GM23338 (cell line): Measurements from ENCODE around the gene MCIDAS.

Experiments
- EZH2 ChIP-seq: fragments of 200-600 bp; sonication (generic); IDR thresholded peaks from one replicate; pipeline ENCODE4 v1.8.0; 2017; ENCODE audit warnings: antibody characterized with exemption, mild to moderate bottlenecking, low read depth; ENCODE audit not compliant: unreplicated experiment
- EZH2phosphoT487 ChIP-seq: fragments of 200-600 bp; sonication (generic); IDR thresholded peaks from one replicate; pipeline ENCODE4 v1.8.1; 2018; ENCODE audit warnings: antibody characterized with exemption; ENCODE audit not compliant: unreplicated experiment
- JUNB ChIP-seq: IDR thresholded peaks from one replicate; pipeline ENCODE4 v1.6.1; 2016; ENCODE audit warnings: antibody characterized with exemption; ENCODE audit not compliant: unreplicated experiment
- NANOG ChIP-seq: IDR thresholded peaks from 2 replicates; pipeline ENCODE4 v1.6.1; 2016; ENCODE audit warnings: antibody characterized with exemption, borderline replicate concordance
- POLR2AphosphoS5 ChIP-seq: IDR thresholded peaks from 2 replicates; pipeline ENCODE4 v1.6.1; 2016; ENCODE audit warnings: antibody characterized with exemption, low read depth
- ZNF331 ChIP-seq: fragments of 250-450 bp; sonication (Bioruptor Pico); IDR thresholded peaks from 2 replicates; pipeline ENCODE4 v1.5.0; 2020; ENCODE audit warnings: low read depth, mild to moderate bottlenecking, moderate library complexity
- TF ChIP-seq, protein P1 (sequence below), 2 experiments: fragments of 200-600 bp in 1 of 2; sonication (generic) in 1 of 2; conservative IDR thresholded peaks; 2 replicates each; pipeline versions ENCODE4 v1.5.1 to v1.6.1; 2016 to 2017; ENCODE audit warnings: antibody characterized with exemption in 2 of 2, low read depth in 2 of 2, mild to moderate bottlenecking in 2 of 2, moderate library complexity in 1 of 2
- TF ChIP-seq, protein P2 (sequence below): IDR thresholded peaks from one replicate; pipeline ENCODE4 v1.6.1; 2018; ENCODE audit warnings: antibody characterized with exemption; ENCODE audit not compliant: unreplicated experiment
- TF ChIP-seq, protein P3 (sequence below): fragments of 250-450 bp; sonication (Bioruptor Pico); IDR thresholded peaks from 2 replicates; pipeline ENCODE4 v1.5.0; 2020; ENCODE audit warnings: mild to moderate bottlenecking, moderate library complexity

DNA sequence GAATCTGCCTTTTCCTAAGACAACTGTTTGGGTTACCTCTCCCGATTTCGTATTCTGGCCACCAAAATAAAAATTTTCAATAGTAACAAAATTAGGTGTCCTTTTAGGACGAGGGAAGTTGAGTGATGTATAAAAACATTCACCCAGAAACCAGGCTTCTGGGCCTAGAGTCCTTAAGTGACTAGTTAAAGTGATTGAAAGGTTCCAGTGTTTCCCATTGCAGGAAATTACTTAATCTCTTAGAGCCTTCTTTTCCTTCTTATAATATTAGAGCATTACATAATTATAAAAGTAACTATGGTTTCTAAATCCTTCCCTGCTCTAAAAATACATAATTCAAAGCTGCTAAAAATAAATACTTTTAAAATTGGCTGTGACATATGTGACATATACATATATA is 7.3 kb downstream of the MCIDAS start:
- TF ChIP-seq, protein P1, sequence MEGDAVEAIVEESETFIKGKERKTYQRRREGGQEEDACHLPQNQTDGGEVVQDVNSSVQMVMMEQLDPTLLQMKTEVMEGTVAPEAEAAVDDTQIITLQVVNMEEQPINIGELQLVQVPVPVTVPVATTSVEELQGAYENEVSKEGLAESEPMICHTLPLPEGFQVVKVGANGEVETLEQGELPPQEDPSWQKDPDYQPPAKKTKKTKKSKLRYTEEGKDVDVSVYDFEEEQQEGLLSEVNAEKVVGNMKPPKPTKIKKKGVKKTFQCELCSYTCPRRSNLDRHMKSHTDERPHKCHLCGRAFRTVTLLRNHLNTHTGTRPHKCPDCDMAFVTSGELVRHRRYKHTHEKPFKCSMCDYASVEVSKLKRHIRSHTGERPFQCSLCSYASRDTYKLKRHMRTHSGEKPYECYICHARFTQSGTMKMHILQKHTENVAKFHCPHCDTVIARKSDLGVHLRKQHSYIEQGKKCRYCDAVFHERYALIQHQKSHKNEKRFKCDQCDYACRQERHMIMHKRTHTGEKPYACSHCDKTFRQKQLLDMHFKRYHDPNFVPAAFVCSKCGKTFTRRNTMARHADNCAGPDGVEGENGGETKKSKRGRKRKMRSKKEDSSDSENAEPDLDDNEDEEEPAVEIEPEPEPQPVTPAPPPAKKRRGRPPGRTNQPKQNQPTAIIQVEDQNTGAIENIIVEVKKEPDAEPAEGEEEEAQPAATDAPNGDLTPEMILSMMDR (conservative IDR thresholded peaks at IDR 0.05; ENCODE audit: low read depth in 2 of 2), result no peak
- TF ChIP-seq POLR2AphosphoS5 (no peak), EZH2 (peak; percentile 0), EZH2phosphoT487 (no peak), ZNF331 (CRISPR knock-in tag) (no peak), JUNB (no peak), NANOG (no peak)
- TF ChIP-seq, protein P2, sequence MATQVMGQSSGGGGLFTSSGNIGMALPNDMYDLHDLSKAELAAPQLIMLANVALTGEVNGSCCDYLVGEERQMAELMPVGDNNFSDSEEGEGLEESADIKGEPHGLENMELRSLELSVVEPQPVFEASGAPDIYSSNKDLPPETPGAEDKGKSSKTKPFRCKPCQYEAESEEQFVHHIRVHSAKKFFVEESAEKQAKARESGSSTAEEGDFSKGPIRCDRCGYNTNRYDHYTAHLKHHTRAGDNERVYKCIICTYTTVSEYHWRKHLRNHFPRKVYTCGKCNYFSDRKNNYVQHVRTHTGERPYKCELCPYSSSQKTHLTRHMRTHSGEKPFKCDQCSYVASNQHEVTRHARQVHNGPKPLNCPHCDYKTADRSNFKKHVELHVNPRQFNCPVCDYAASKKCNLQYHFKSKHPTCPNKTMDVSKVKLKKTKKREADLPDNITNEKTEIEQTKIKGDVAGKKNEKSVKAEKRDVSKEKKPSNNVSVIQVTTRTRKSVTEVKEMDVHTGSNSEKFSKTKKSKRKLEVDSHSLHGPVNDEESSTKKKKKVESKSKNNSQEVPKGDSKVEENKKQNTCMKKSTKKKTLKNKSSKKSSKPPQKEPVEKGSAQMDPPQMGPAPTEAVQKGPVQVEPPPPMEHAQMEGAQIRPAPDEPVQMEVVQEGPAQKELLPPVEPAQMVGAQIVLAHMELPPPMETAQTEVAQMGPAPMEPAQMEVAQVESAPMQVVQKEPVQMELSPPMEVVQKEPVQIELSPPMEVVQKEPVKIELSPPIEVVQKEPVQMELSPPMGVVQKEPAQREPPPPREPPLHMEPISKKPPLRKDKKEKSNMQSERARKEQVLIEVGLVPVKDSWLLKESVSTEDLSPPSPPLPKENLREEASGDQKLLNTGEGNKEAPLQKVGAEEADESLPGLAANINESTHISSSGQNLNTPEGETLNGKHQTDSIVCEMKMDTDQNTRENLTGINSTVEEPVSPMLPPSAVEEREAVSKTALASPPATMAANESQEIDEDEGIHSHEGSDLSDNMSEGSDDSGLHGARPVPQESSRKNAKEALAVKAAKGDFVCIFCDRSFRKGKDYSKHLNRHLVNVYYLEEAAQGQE, result no peak
- TF ChIP-seq, protein P3, sequence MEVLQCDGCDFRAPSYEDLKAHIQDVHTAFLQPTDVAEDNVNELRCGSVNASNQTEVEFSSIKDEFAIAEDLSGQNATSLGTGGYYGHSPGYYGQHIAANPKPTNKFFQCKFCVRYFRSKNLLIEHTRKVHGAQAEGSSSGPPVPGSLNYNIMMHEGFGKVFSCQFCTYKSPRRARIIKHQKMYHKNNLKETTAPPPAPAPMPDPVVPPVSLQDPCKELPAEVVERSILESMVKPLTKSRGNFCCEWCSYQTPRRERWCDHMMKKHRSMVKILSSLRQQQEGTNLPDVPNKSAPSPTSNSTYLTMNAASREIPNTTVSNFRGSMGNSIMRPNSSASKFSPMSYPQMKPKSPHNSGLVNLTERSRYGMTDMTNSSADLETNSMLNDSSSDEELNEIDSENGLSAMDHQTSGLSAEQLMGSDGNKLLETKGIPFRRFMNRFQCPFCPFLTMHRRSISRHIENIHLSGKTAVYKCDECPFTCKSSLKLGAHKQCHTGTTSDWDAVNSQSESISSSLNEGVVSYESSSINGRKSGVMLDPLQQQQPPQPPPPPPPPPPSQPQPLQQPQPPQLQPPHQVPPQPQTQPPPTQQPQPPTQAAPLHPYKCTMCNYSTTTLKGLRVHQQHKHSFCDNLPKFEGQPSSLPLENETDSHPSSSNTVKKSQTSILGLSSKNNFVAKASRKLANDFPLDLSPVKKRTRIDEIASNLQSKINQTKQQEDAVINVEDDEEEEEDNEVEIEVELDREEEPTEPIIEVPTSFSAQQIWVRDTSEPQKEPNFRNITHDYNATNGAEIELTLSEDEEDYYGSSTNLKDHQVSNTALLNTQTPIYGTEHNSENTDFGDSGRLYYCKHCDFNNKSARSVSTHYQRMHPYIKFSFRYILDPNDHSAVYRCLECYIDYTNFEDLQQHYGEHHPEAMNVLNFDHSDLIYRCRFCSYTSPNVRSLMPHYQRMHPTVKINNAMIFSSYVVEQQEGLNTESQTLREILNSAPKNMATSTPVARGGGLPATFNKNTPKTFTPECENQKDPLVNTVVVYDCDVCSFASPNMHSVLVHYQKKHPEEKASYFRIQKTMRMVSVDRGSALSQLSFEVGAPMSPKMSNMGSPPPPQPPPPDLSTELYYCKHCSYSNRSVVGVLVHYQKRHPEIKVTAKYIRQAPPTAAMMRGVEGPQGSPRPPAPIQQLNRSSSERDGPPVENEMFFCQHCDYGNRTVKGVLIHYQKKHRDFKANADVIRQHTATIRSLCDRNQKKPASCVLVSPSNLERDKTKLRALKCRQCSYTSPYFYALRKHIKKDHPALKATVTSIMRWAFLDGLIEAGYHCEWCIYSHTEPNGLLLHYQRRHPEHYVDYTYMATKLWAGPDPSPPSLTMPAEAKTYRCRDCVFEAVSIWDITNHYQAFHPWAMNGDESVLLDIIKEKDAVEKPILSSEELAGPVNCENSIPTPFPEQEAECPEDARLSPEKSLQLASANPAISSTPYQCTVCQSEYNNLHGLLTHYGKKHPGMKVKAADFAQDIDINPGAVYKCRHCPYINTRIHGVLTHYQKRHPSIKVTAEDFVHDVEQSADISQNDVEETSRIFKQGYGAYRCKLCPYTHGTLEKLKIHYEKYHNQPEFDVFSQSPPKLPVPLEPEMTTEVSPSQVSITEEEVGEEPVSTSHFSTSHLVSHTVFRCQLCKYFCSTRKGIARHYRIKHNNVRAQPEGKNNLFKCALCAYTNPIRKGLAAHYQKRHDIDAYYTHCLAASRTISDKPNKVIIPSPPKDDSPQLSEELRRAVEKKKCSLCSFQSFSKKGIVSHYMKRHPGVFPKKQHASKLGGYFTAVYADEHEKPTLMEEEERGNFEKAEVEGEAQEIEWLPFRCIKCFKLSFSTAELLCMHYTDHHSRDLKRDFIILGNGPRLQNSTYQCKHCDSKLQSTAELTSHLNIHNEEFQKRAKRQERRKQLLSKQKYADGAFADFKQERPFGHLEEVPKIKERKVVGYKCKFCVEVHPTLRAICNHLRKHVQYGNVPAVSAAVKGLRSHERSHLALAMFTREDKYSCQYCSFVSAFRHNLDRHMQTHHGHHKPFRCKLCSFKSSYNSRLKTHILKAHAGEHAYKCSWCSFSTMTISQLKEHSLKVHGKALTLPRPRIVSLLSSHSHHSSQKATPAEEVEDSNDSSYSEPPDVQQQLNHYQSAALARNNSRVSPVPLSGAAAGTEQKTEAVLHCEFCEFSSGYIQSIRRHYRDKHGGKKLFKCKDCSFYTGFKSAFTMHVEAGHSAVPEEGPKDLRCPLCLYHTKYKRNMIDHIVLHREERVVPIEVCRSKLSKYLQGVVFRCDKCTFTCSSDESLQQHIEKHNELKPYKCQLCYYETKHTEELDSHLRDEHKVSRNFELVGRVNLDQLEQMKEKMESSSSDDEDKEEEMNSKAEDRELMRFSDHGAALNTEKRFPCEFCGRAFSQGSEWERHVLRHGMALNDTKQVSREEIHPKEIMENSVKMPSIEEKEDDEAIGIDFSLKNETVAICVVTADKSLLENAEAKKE (CRISPR knock-in tag), result no peak
